Iris pigment epithelial cell (primary cell): ENCODE results near the gene CNKSR1.

Experiments
- DNase-seq: peaks from one replicate; pipeline ENCODE4 v3.0.0-alpha.2; 2011; ENCODE audit warnings: low read depth

The CNKSR1 gene

DNA sequence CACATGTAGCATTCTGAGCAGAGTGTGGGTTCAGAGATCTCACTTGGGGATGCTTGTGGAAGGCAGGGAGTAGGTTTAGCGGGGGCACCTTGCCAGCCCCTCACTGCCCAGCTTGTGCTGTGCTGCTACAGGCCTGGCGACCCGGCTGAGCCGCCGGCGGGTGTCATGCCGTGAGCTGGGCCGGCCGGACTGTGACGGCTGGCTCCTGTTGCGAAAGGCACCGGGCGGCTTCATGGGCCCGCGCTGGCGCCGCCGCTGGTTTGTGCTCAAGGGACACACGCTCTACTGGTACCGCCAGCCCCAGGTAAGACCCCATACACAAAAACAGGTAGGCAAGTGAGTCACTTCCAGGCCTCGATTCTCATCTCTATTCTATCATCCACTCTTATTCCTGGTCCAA lies 7.6 kb downstream of the CNKSR1 start:
- no peak for DNase-seq

DNA sequence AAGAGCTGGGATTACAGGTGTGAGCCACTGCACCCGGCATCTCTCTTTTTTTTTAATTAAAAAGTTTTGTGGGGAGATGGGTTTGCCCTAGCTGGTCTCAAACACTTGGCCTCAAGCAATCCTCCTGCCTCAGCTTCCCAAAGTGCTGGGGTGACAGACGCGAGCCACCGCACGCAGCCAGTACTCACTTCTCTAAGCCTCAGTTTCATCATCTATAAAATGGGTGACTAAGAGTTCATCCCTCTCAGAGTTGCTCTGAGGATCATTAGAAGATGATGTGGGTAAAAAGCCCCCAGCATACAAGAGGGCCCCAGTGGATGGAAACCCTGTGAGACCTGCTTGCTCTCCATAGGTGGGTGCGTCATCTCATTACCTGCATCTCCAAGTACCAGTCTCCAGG lies 10.6 kb downstream of the CNKSR1 start:
- no peak for DNase-seq

DNA sequence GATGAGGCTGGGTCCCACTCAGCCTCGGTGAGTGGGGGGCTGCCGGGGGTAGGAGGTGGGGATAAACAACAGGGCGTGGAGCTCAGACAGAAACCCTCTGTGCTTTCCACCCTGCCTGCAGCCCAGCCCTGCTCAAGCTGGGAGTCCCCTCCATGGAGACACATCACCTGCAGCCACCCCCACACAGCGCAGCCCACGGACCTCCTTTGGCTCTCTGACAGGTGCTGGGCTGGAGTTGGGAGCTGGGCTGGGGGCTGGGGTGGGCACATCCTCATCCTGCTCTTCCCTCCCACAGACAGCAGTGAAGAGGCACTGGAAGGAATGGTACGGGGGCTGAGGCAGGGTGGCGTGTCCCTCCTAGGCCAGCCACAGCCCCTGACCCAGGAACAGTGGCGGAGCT lies 11.2 kb downstream of the CNKSR1 start:
- no peak for DNase-seq

DNA sequence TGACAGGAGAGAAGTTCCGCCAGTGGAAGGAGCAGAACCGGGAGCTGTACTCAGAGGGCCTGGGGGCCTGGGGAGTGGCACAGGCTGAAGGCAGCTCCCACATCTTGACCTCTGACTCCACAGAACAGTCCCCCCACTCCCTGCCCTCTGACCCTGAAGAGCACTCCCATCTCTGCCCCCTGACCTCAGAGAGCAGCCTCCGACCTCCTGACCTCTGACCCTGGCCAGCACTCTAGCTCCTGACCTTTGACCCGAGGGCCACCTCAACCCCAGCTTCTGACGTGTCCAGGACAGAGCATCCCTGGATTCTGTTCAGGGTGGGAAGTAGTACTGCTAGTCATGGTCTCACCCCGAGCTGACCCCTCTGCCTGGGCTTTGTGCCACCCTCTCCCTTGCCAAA lies 12.0 kb downstream of the CNKSR1 start:
- no peak for DNase-seq

DNA sequence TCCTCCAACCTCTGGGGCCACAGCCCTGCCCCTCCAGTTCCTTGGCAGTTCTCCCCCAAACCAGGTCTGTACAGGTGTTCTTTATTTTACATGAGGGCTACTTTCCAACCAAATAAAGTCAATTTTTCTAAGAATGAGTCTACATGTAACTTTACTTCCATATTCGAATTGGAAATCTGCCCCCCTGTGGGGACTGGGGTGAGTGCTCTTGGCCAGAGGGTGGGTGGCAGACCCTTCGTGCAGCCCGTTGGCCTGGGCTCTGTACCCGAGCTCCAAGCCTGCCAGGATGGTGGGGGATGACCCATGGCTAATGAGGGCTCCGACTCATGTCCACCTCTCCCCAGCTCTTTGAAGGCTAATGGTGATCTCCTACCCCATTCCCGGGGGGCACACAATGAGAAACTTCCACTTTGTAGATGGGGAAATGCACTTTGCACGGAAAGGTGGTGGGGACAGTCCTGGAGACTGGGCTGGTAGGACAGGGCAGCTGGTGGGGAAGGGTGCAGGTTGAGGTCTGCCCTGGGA lies 12.5 kb downstream of the CNKSR1 start:
- DNase-seq: no peak

DNA sequence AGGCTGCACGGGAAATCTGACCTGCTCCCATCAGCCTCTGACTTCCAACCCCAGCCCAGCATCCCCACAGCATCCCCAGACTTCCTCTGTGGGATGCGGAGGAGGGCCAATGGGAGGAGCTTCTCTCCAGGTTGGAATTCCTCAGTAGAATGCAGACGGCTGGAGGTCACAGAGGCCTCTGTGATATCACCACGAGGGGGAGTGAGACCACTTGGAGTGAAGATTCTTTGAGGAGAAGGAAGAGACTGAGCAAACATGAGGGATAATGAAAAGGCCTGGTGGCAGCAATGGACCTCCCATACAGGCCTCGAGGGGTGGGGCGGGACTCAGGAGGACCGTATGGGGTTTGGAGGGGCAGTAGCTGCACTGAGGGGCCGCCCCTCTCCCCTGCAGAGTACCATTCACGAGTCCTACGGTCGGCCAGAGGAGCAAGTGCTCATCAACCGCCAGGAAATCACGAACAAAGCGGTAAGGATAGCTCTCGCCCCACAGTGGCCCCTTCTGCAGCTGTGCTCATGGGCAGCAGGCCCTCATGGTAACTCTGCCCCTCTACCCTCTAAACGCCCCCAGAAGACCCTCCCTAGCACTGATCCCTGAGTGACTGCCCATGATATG lies 13.2 kb downstream of the CNKSR1 start, which contains the start of gene CATSPER4:
TSS of gene CATSPER4 (plus strand) at position 230 of the 615 bp plus-strand sequence. CDS start at position 256, 26 bp downstream.
- peak; percentile 15 for DNase-seq

DNA sequence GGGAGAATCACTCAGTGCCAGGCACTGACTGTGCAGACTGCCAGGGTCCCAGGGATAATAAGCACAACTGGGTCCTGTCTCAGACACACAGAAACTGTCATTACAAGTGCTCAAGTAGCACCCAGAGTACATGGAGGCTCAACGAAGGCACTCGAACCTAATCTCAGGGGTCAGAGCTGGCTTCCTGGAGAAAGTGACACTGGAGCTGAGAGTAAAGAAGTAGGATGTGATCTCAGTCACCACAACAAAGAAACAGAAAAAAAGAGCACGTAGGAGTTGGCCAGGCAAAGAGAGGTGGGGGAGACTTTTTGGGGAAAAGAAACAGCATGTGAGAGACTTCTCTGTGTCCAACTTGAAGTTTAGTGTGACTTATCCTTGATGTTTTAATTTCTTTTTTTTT lies 14.4 kb downstream of the CNKSR1 start:
- no peak for DNase-seq

DNA sequence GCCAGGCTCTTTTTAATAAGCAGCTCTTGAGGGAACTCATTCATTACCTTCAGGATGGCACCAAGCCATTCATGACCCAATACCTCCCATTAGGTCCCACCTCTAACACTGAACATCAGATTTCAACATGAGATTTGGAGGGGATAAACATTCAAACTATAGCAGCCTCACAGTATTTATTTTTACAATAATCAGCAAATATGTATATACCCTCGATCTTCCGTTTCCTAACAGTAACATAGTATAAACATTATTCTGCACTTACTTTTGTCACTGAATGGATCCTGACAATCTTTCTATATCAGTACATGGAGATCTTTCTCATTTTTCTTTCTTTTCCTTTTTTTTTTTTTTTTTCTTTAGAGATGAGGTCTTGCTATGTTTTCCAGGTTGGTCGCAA lies 18.5 kb downstream of the CNKSR1 start:
- no peak for DNase-seq

DNA sequence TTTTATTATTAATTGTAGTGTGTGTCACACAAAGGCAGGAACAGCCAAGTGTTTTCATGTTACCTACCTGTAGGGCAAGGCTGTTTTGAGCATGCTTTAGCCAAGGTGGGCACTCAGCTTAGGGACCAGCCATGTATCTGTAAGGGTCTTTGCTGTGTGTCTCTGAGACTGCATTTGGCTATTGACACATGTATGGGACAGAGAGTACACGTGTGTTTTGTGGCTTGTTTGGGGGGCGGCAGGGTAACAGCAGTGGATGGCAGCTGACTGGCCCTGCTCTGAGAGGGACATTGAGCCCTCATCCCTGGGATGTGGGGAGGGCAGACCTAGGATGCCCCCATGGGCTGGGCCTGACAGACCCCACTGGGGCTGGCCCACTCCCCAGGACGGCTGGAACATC lies 20.0 kb downstream of the CNKSR1 start:
- DNase-seq: no peak

DNA sequence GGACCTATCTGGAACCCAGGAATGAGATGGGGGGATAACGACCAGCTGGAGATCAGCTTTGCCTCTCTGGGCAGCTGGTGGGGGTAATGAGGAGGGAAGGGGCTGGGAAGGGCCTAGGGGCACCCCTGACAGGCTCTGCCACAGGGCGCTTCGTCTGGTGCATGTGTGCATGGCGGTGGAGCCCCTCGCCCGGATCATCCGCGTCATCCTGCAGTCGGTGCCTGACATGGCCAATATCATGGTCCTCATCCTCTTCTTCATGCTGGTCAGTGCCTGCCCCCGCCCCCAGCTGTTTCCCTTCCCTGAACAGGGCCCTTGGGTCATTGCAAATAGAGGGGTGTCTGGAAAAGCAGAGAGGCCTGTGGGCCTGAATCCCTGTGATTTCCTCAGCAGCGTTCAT lies 20.5 kb downstream of the CNKSR1 start:
- DNase-seq: no peak

DNA sequence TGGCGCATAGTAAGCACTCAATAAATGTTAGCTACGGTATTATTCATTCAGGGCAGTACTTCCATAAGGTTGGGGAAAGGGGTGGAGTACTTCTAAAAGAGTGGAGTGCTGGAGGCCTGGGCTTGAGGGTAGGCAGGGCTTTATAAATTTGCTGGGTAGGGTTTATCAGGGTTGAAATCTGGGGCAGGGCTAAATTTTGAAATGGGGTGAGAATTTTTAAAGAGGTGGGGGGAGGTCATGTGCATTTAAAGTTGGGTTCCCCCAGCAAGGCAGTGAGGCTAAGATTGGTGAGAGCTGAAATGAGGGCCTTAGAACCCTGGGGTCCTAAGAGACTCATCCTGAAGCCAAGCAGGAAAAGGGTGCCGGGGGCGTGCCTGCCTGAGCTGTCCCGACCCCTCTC lies 23.1 kb downstream of the CNKSR1 start:
- DNase-seq: no peak

DNA sequence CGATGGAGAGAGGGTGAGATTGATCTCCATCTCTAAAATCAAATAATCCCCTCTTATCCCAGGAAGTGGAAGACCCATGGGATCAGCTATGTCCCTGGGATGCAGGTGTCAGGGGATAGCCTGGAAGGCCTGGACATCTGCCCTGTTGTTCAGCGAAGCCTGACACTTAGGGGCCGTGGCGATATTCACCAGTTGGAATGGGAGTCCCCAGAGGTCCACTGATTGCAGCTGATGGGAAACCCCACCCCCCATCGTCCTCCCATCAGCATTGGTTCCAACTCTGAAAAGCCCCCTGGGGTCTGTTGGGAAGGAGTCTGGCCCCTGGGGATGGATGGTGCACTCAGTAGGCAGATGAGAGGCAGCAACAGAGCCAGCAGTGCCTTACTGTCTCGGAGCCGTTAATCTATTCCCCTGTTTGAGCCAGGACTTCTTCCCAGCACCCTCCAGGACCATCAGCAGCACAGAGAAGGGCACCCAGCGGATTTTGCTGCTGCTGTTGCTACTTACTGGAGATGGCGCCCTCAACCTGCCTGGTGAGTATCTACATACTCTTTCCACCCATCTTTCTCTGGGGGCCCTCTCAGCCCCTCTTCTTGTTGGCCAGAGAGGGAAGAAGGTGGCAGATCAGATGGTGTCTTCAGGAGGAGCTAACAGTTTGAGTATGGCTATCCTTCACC lies 26.5 kb downstream of the CNKSR1 start:
- no peak for DNase-seq

DNA sequence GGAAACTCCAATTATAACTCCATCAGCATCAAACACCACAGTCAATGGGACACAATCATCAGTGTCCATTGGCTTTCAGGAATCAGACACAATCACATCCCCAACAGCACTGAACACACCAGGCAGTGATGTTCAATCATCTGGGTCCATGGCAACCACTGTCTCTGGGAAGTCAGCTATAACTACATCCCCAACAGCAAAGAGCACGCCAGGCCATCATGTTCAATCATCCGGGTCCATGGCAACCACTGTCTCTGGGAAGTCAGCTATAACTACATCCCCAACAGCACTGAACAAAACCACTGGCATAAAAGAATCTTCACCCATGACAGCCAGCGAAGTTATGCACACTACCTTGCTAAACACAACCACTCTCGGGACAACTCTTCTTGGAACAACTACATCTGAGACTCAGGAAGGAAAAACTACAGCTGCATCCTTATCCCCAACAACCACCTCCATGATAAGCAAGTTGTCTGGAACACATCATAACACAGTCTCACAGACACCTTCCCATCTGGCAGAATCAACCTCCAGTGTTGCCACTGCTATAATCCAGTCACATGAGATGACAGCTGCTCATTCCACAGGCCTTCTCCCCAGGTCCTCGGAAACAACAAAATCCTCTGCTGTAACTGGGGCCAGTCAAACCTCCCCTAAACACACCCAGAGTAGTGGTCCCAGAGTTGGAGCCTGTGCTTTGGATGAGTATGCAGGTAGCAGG lies 33.0 kb downstream of the CNKSR1 start:
- DNase-seq: no peak

DNA sequence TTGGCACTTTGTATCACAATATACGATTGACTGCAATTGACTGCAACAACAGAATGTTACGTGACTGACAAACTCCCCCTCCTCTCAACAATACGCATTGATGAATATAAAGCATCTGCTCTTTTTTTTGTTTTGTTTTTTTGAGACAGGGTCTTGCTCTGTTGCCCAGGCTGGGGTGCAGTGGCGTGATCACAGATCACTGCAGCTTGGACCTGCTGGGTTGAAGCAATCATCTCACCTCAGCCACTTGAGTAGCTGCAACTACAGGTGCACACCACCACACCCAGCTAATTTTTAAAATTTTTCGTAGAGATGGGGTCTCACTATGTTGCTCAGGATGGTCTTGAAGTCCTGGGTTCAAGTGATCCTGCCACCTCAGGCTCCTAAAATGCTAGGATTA lies 35.4 kb downstream of the CNKSR1 start:
- no peak for DNase-seq

DNA sequence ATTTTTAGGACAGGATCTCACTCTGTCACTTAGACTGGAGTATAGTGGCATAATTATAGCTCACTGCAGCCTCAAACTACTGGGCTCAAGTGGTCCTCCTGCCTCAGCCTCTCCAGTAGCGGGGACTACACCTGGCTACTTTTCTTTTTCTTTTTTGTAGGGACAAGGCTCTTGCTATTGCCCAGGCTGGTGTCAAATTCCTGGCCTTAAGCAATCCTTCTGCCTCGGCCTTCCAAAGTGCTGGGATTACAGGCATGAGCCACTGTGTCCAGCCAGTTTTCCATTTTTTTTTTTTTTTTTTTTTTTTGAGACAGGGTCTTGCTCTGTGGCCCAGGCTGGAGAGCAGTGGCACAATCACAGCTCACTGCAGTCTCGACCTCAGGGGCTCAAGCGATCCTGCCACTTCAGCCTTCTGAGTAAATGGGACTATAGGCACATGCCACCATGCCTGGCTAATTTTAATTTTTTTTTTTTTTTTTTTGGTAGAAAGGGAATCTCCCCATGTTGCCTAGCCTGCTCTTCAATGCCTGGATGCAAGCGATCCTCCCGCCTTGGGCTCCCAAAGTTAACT lies 36.1 kb downstream of the CNKSR1 start:
- DNase-seq: no peak

DNA sequence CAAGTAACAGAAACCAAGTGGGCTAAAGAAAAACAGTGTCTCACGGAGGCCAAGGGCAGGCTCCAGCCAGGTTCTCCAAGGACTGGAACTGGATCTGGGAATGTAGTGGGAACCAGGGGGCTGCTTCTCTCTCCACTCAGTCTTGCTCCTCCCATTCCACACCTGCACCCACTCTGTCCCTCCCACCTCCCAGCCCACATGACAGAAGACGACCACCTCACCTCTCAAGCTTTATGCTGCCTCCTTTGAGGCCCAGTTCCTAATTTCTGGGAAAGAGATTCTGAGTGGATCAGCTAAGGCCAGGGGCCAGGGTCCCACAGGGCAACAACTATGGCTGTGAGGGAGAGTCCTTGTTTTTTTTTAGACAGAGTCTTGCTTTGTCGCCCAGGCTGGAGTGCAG lies 38.0 kb downstream of the CNKSR1 start:
- no peak for DNase-seq

DNA sequence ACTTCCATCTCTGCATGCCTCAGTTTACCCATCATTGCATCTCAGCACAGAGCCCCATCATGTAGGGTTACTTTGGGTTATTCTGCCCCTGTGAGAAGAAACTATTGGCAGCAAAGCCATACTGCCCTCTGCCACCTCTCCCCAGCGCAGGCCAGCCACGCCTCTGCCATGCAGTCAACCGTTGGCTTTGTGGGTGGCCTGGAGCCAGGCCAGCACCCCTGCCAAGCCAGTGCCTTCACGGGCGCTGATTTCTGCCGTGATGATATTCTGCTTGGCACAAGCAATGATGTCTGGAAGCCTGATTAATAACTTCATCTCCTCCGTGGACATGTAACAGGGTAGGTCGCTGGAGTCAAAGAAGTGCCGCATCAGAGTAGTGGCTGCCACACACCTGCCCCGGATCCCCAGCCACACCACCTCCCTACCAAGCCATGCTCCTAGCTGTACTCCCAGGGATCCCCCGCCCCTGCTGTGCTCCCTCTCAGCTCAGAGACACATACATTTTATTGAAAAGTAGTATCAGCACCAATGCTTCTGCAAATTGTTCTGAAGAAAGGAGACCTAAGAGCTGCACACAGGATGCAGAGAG lies 41.7 kb downstream of the CNKSR1 start:
- no peak for DNase-seq

DNA sequence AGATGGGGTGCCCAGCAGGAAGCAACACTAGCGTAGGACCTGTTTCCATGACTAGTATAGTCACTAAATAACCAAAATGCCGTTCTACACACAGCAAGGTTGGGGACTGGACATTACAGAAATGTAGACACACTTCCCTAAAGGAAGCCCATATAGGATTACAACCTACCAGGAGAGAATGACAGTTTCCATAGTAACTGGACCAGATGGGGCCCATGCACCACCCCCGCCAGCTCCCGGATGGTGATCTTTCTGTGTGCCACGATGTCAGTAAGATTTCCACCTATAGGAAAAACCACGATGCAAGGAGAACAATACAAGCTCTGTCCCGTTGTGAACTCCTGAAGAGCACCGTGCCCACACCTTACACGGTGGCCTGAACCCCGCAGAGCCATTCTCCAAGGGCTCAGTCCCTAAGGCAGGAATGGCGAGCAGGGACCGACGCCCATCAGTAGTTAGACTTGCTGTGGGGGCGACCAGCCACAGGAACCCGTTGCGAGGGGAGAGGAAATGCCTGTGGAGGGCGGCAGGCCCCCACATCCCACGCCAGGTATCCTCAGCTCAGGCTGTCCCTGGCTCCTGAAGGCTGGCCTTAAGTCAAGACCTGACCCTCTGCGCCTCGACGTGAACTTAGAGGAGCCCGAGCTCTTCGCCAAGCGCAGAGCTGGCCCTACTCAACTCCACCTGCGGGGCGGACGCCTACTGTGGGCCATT lies 43.1 kb downstream of the CNKSR1 start:
- DNase-seq: no peak

DNA sequence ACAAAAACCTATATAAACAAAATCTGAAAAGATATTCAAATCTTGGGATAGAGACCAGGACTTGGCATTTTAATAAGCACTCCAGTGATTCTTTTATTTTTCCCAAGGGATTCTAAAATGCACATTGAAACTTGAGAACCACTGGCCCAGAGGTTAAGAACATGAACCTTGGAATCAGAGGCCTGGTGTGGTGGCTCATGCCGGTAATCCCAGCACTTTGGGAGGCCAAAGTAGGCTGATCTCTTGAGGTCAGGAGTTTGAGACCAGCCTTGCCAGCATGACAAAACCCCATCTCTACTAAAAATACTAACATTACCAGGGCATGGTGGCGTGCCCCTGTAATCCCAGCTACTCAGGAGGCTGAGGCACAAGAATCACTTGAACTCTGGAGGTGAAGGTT lies 43.8 kb downstream of the CNKSR1 start:
- DNase-seq: no peak

DNA sequence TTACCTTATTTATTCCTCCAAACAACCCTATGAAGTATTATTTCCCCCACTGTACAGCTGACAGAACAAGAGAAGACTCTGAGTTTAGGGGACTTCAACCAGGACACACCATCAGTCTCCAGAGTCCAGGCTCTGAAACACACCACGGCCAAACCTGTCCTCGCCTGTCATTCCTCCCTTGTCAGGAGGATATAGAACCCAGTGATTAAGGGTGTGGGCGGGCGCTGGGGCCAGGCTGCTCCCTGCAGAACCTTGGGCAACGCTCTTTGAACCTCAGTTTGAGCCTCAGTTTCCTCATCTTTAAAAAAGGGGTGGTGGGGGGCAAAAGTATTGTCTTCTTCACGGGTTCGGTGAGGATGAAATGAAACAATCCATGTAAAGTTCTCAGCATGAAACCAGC lies 47.3 kb downstream of the CNKSR1 start:
- DNase-seq: no peak

DNA sequence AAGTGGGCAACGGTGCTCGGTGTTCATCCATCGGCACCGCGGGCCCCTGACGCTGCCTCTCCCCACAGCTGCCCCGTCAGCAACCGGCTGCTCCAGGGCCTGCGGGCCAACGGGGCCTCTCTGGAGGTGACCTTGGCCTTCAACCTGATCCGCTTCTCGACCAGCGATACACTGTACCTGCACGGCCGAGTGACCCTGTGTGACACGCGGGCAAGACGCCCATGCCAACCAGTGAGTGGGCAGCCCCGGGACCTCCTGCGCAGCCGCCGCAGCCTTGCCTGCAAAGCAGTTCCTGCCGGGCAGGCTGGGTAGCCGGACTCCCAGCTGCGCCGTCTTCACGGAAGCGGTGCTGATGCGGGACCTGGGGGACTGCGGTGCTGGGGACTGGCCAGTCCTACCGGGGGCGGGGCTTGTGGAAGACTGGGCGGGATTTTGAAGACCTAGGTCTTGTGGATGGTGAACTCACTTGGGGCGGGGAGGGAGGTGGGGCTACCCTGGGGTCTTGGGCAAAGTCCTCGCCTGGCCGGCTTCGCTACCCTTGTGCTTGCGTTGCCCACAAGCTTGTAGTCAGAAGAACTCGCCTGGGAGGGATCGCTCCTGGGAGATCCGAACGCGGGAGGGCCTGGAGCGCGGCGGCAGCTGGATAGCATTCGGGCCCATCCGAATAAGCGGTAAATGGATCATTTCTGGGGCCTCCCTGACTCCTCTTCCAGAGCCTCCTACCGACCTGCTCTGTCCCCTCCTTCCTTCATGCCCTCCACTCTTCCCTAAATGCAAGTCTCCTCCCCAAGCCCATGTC lies 47.9 kb downstream of the CNKSR1 start:
- DNase-seq: peak; percentile 32
